ENCODE data around the gene CHIT1. TPM values are rescaled to one million over a fixed set of nuclear protein-coding genes. Genes with fewer than 3 reads are reported as not detected.

The CHIT1 gene
- total and polyA plus RNA-seq, 4 experiments from 2014 or later, result 0.41 to 0.78 TPM; not detected in 2

DNA sequence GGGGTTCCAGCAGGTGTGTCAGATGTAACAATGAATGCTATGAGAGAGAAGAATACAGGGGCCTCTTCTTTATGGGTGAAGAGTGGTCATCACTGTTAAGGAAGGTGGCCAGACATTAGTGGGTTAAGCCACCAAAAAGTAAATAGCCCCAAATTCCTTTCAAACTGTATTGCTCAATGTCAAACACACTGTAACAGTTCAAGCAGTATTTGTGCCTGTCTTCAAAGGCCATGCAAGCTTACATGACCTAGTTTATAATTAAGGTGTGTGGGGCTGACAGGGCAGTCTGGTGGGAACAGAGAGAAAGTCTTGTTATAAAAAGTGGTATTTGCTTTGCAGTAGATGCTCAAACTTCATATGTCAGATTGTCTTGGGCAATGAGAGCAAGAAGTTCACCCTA lies 18.5 kb downstream of the CHIT1 start:
- ChIA-PET POLR2A (ENCODE audit: partially characterized antibody) (no interaction called here), CTCF (ENCODE audit: partially characterized antibody) (interaction anchor here (1.0 to 1.7 kb wide), 3 partner anchors 10 to 172 kb away, joined by 3 to 7 read pairs (median 4); no protein-coding TSS in a partner anchor)
- no peak for DNase-seq
- no peaks in the 10 kb centered on the region for H3K27me3 ChIP-seq (ENCODE audit: insufficient read depth, low read length)
- no peaks in the 10 kb centered on the region for H3K36me3 ChIP-seq (ENCODE audit: insufficient read depth, low read length)
- Mint-ChIP-seq H3K27ac (no peak overlapping the region), H3K36me3 (no peaks in the 10 kb centered on the region), H3K4me3 (no peak overlapping the region), H3K9me3 (no peaks in the 10 kb centered on the region), H3K4me1 (peaks cover 0 to 4% (median under 1%) of the 10 kb centered on the region in 4 donors), H3K27me3 (peaks cover 2 to 8% of the 10 kb centered on the region in 2 donors)
- intact Hi-C loops (cut with micrococcal nuclease), result no loop called here
- H3K4me3 ChIP-seq (ENCODE audit: low read length in 2 of 2), result no peak overlapping the region
- H3K9me3 ChIP-seq (ENCODE audit: control insufficient read depth in 1 of 2, low read length in 2 of 2), result no peaks in the 10 kb centered on the region
- no peaks in the 10 kb centered on the region for H3K4me1 ChIP-seq (ENCODE audit: insufficient read depth, low read length)
- H3K27ac ChIP-seq (ENCODE audit: low read depth, low read length), result no peak overlapping the region

DNA sequence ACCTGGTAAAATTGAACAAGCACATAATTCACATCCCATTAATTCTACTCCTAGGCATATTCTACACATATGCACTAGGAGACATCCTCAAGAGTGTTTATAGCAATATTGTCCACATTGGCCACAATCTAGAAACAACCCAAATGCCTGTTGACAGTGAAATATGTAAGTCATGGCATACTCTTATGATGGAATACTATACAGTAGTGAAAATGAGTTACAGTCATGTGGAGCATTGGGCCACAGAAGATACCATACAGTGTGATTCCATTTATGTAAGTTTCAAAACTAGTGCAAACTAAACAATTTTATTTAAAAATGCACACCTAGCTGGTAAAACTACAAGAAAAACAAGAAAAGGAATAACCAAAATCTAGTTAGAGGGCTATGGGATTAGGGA lies 19.1 kb downstream of the CHIT1 start:
- Mint-ChIP-seq H3K36me3 (no peaks in the 10 kb centered on the region), H3K27me3 (peaks cover 2 to 8% of the 10 kb centered on the region in 2 donors), H3K27ac (no peak overlapping the region), H3K9me3 (no peaks in the 10 kb centered on the region), H3K4me3 (no peak overlapping the region), H3K4me1 (peaks cover 0 to 3% (median 0%) of the 10 kb centered on the region in 4 donors)
- H3K36me3 ChIP-seq (ENCODE audit: insufficient read depth, low read length), result no peaks in the 10 kb centered on the region
- H3K4me3 ChIP-seq (ENCODE audit: low read length in 2 of 2), result no peak overlapping the region
- intact Hi-C loops (cut with micrococcal nuclease), result no loop called here
- no peak for DNase-seq
- no peaks in the 10 kb centered on the region for H3K27me3 ChIP-seq (ENCODE audit: insufficient read depth, low read length)
- no peak overlapping the region for H3K27ac ChIP-seq (ENCODE audit: low read depth, low read length)
- CTCF ChIA-PET (ENCODE audit: partially characterized antibody), result interaction anchor here (1.0 to 1.7 kb wide), 2 partner anchors 93 to 171 kb away, joined by 3 to 4 read pairs; no protein-coding TSS in a partner anchor
- H3K9me3 ChIP-seq (ENCODE audit: control insufficient read depth in 1 of 2, low read length in 2 of 2), result no peaks in the 10 kb centered on the region
- H3K4me1 ChIP-seq (ENCODE audit: insufficient read depth, low read length), result no peaks in the 10 kb centered on the region
- POLR2A ChIA-PET (ENCODE audit: partially characterized antibody), result no interaction called here

DNA sequence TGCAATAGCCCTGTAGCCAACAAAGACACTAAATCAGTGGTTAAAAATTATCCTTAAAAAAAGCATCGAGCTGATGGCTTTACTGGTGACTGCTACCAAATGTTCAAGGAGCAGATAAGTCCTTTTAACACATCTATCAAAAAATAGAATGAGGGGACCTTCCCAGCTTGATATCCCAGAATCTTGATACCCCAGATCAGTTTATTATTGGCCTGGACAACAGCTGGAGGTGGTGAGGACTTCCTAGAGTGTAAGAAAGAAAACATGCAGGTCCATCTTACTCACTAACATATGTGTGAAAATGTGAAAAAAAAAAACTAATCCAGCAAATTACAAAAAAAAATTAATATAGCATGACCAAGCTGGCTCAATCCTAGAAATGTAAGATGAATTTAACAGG lies 21.3 kb downstream of the CHIT1 start:
- no peak overlapping the region for H3K27ac Mint-ChIP-seq
- Histone ChIP-seq H3K4me3 (ENCODE audit: low read length in 2 of 2) (no peak overlapping the region), H3K27ac (ENCODE audit: low read depth, low read length) (no peak overlapping the region), H3K36me3 (ENCODE audit: insufficient read depth, low read length) (no peaks in the 10 kb centered on the region), H3K4me1 (ENCODE audit: insufficient read depth, low read length) (no peaks in the 10 kb centered on the region), H3K27me3 (ENCODE audit: insufficient read depth, low read length) (no peaks in the 10 kb centered on the region), H3K9me3 (ENCODE audit: control insufficient read depth in 1 of 2, low read length in 2 of 2) (no peaks in the 10 kb centered on the region)
- H3K36me3 Mint-ChIP-seq, result no peaks in the 10 kb centered on the region
- ChIA-PET POLR2A (ENCODE audit: partially characterized antibody) (no interaction called here), CTCF (ENCODE audit: partially characterized antibody) (interaction anchor here (0.7 kb wide), 1 partner anchor 11 kb away, joined by 3 read pairs; no protein-coding TSS in a partner anchor)
- peaks cover 8% of the 10 kb centered on the region in 2 donors for H3K27me3 Mint-ChIP-seq
- no peaks in the 10 kb centered on the region for H3K9me3 Mint-ChIP-seq
- intact Hi-C loops (cut with micrococcal nuclease), result no loop called here
- H3K4me3 Mint-ChIP-seq, result no peak overlapping the region
- DNase-seq, result no peak
- H3K4me1 Mint-ChIP-seq, result no peaks in the 10 kb centered on the region

DNA sequence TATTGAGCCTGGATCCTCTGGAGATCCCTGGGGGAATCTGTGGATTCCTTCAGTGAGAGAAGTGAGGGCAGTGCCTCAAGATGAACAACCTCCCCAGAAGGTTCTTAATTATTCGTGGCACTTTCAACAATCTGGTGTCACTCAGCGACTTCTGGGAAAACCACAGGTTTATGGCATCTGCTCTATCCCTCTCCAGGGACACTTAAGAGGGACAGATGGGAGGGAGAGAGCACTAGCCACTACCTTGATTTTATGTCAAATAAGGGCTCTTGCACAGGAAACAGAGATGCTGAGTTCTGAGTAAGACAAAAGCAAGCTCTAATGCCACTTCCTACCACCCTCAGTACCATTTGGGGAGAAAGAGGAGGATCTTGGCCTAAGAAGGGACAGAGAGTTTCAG lies 21.7 kb downstream of the CHIT1 start:
- Mint-ChIP-seq H3K4me1 (no peaks in the 10 kb centered on the region), H3K36me3 (no peaks in the 10 kb centered on the region), H3K27me3 (peaks cover 10 to 11% of the 10 kb centered on the region in 2 donors), H3K27ac (no peak overlapping the region), H3K4me3 (no peak overlapping the region), H3K9me3 (no peaks in the 10 kb centered on the region)
- no peaks in the 10 kb centered on the region for H3K4me1 ChIP-seq (ENCODE audit: insufficient read depth, low read length)
- intact Hi-C loops (cut with micrococcal nuclease), result no loop called here
- no peak overlapping the region for H3K4me3 ChIP-seq (ENCODE audit: low read length in 2 of 2)
- POLR2A ChIA-PET (ENCODE audit: partially characterized antibody), result no interaction called here
- H3K27ac ChIP-seq (ENCODE audit: low read depth, low read length), result no peak overlapping the region
- no peak for DNase-seq
- no peaks in the 10 kb centered on the region for H3K27me3 ChIP-seq (ENCODE audit: insufficient read depth, low read length)
- no peaks in the 10 kb centered on the region for H3K36me3 ChIP-seq (ENCODE audit: insufficient read depth, low read length)
- H3K9me3 ChIP-seq (ENCODE audit: control insufficient read depth in 1 of 2, low read length in 2 of 2), result no peaks in the 10 kb centered on the region
- CTCF ChIA-PET (ENCODE audit: partially characterized antibody), result no interaction called here

DNA sequence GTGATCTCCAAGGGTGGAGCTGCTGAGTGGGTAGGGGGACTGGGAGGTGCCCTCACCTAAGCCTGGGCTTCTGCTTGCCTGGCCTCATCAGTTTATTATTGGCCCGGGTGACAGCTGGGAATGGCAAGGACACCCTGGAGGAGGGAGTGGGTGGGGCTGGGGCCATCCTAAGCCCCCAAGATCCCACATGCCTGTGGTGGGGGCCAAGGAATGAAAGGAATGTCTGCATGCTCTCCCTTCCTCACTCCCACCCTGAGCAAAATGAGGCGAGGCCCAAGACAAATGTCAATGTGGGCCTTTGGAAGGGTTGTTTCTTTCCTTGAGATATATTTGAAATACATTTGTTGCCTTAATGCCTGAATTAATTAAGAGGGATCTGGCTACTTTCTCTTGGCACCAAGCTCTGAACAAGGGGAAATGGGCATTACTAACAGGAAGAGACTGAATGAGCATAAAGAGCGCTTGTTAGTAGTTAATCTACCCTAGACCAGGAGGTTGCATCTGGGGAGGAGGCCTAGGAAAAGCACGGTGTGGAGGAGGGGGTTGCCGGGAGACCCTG lies 23.3 kb downstream of the CHIT1 start:
- H3K4me3 Mint-ChIP-seq, result no peak overlapping the region
- H3K4me3 ChIP-seq (ENCODE audit: low read length in 2 of 2), result no peak overlapping the region
- H3K36me3 Mint-ChIP-seq, result no peaks in the 10 kb centered on the region
- POLR2A ChIA-PET (ENCODE audit: partially characterized antibody), result interaction anchor here (0.6 kb wide), 1 partner anchor 35 kb away, joined by 3 read pairs; no protein-coding TSS in a partner anchor
- H3K4me1 ChIP-seq (ENCODE audit: insufficient read depth, low read length), result no peaks in the 10 kb centered on the region
- H3K36me3 ChIP-seq (ENCODE audit: insufficient read depth, low read length), result no peaks in the 10 kb centered on the region
- H3K9me3 ChIP-seq (ENCODE audit: control insufficient read depth in 1 of 2, low read length in 2 of 2), result no peaks in the 10 kb centered on the region
- no peak overlapping the region for H3K27ac ChIP-seq (ENCODE audit: low read depth, low read length)
- intact Hi-C loops (cut with micrococcal nuclease), result no loop called here
- H3K27me3 Mint-ChIP-seq, result peaks cover 14% of the 10 kb centered on the region in 2 donors
- no peak overlapping the region for H3K27ac Mint-ChIP-seq
- no peaks in the 10 kb centered on the region for H3K27me3 ChIP-seq (ENCODE audit: insufficient read depth, low read length)
- CTCF ChIA-PET (ENCODE audit: partially characterized antibody), result interaction anchor here (1.1 kb wide), 1 partner anchor 11 kb away, joined by 3 read pairs; no protein-coding TSS in a partner anchor
- no peaks in the 10 kb centered on the region for H3K9me3 Mint-ChIP-seq
- no peaks in the 10 kb centered on the region for H3K4me1 Mint-ChIP-seq
- no peak for DNase-seq

DNA sequence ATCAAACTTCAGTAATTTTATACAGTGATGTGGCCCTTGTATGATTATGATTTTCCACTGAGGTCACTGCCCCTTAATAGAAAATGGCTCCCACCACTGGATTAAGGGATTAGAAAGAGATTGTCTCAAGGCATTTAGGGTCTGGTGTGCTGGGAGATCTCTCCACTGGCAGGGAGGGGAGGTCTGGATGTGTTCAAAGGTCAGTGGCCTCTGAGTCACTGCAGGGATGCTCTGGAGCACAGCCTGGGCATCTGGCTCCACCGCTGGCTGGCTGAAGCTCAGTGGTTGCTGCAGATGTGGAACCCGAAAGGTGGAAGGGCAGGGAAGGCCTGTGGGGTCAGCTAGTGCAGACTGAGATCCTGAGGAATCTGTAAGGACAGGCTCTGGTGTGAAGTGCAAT lies 24.7 kb downstream of the CHIT1 start:
- H3K4me3 ChIP-seq (ENCODE audit: low read length in 2 of 2), result no peak overlapping the region
- intact Hi-C loops (cut with micrococcal nuclease), result no loop called here
- H3K27me3 Mint-ChIP-seq, result peaks cover 15 to 24% of the 10 kb centered on the region in 2 donors

DNA sequence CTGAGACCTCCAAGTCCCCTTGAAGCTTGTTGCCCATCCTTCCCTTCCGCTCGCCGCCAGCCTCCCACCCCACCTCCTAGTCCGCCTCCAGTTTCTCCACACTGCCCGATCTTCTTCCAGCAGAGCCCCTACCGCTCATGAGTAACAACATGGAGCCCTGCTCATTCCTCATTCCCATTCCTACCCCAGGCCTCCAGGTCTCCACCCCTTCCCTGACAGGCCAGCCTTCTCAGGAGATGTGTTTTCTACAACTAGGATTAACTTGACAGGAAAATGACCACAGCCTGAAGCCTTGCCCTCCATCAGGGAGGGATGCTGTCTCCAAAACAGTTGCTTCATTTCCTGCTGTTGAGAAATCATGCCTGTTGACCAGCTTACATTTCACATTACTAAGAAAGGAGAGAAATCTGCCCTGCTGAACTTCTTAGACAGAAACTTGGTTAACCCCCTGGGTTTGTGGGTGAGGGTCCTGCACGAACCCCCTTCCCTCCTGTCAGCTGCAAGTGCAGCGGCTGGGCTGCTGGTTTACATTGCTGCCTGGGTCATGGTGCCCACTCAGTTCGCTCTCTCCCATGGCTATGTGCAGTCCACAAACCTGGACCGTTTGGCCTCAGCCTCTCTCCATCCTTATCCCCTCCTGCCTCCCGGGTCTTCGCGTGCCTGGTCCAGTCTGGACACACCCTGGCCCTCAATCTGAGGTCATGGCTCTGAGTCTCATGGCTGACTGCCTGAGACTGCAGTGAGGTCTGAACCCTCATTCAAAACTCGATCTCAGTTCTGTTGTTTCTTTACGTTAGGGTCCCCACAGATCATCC lies 26.8 kb downstream of the CHIT1 start:
- H3K4me3 Mint-ChIP-seq, result no peak overlapping the region
- H3K36me3 Mint-ChIP-seq, result no peaks in the 10 kb centered on the region
- Histone ChIP-seq H3K9me3 (ENCODE audit: control insufficient read depth in 1 of 2, low read length in 2 of 2) (no peaks in the 10 kb centered on the region), H3K4me3 (ENCODE audit: low read length in 2 of 2) (no peak overlapping the region), H3K4me1 (ENCODE audit: insufficient read depth, low read length) (no peaks in the 10 kb centered on the region), H3K27ac (ENCODE audit: low read depth, low read length) (no peak overlapping the region), H3K27me3 (ENCODE audit: insufficient read depth, low read length) (no peaks in the 10 kb centered on the region), H3K36me3 (ENCODE audit: insufficient read depth, low read length) (no peaks in the 10 kb centered on the region)
- DNase-seq, result no peak
- no peaks in the 10 kb centered on the region for H3K4me1 Mint-ChIP-seq
- POLR2A ChIA-PET (ENCODE audit: partially characterized antibody), result no interaction called here
- CTCF ChIA-PET (ENCODE audit: partially characterized antibody), result interaction anchor here (1.2 to 1.5 kb wide), 2 partner anchors 11 to 13 kb away, joined by 4 to 8 read pairs; no protein-coding TSS in a partner anchor
- intact Hi-C loops (cut with micrococcal nuclease), result no loop called here
- H3K9me3 Mint-ChIP-seq, result peaks cover 0 to 2% (median 0%) of the 10 kb centered on the region in 8 donors
- peaks cover 15 to 27% of the 10 kb centered on the region in 2 donors for H3K27me3 Mint-ChIP-seq
- H3K27ac Mint-ChIP-seq, result peak overlapping the region in 1 of 7 donors; percentile 77

More for the DNA sequence above, 24.7 kb downstream of the CHIT1 start:
- Mint-ChIP-seq H3K27ac (no peak overlapping the region), H3K36me3 (no peaks in the 10 kb centered on the region), H3K4me1 (no peaks in the 10 kb centered on the region), H3K9me3 (no peaks in the 10 kb centered on the region), H3K4me3 (no peak overlapping the region)
- H3K36me3 ChIP-seq (ENCODE audit: insufficient read depth, low read length), result no peaks in the 10 kb centered on the region
- ChIA-PET POLR2A (ENCODE audit: partially characterized antibody) (interaction anchor here (0.6 kb wide), 1 partner anchor 610 kb away, joined by 3 read pairs; no protein-coding TSS in a partner anchor), CTCF (ENCODE audit: partially characterized antibody) (no interaction called here)
- no peaks in the 10 kb centered on the region for H3K4me1 ChIP-seq (ENCODE audit: insufficient read depth, low read length)
- H3K27ac ChIP-seq (ENCODE audit: low read depth, low read length), result no peak overlapping the region
- no peak for DNase-seq
- H3K27me3 ChIP-seq (ENCODE audit: insufficient read depth, low read length), result no peaks in the 10 kb centered on the region
- H3K9me3 ChIP-seq (ENCODE audit: control insufficient read depth in 1 of 2, low read length in 2 of 2), result no peaks in the 10 kb centered on the region
